K562 (cell line): ENCODE measurements around the gene KIF5C. TPM values are rescaled to one million over a fixed set of nuclear protein-coding genes. Genes with fewer than 3 reads are reported as not detected.
A peak's percentile ranks its signal among the peaks of the same experiment; 100 is the strongest.

Experiments
- ATAC-seq: fragments of 200-7000 bp; cut with Tn5 transposase; 3 replicates; pipeline ENCODE4 v1.9.1; 2020; ENCODE audit warnings: moderate library complexity
- BruUV-seq: library from RNA; stranded (reverse); fragments of 400-500 nt; replicated peaks from 2 replicates; lab custom pipeline; 2021; lab: Mats Ljungman, UMichigan
- CTCF ChIA-PET: fragments of 300-600 bp; formaldehyde crosslinking; extraction: SDS; loops from one replicate; lab custom pipeline; 2021; ENCODE audit warnings: low intra/inter-chr PET ratio; lab: Yijun Ruan, JAX
- POLR2A ChIA-PET: fragments of 300-600, 350-650 bp; sonication (Branson Sonifier 250); formaldehyde crosslinking; extraction: SDS; loops from one replicate; lab custom pipeline; 2021; ENCODE audit warnings: antibody characterized with exemption, inconsistent platforms; lab: Yijun Ruan, JAX
- DNase-seq, 4 experiments: peaks; one replicate each; pipeline versions ENCODE4 v3.0.0 to v3.0.0-alpha.2; 2011 to 2018; ENCODE audit warnings: low spot score in 3 of 4, mixed read lengths in 3 of 4; ENCODE audit errors: extremely low read depth in 1 of 4
- FAIRE-seq: peaks from 2 replicates; lab custom pipeline; 2011; peaks lifted over from hg19 to GRCh38; lab: Jason Lieb, UNC
- H2AFZ ChIP-seq: 2 replicates; pipeline ENCODE4 v1.6.0; 2011; ENCODE audit warnings: low read depth, low read length, control low read depth, inconsistent platforms
- H3K27ac ChIP-seq: fragments of 200-600 bp; 3 replicates; pipeline ENCODE4 v1.8.0; 2011; ENCODE audit warnings: low read depth, mild to moderate bottlenecking, control low read depth, inconsistent platforms, low read length, moderate library complexity, mixed read lengths; ENCODE audit errors: extremely low read depth
- H3K27me3 ChIP-seq, 2 experiments: fragments of 300-600 bp in 1 of 2; 2 replicates in 1 of 2; 3 replicates in 1 of 2; pipeline versions ENCODE4 v1.6.0 to v1.8.0; 2011; ENCODE audit warnings: inconsistent platforms in 2 of 2, low read length in 2 of 2, mild to moderate bottlenecking in 1 of 2, mixed read lengths in 1 of 2, moderate library complexity in 1 of 2; ENCODE audit not compliant: control insufficient read depth in 2 of 2, insufficient read depth in 2 of 2
- H3K36me3 ChIP-seq: fragments of 300-600 bp; 3 replicates; pipeline ENCODE4 v1.8.0; 2011; ENCODE audit warnings: mild to moderate bottlenecking, low read length, inconsistent platforms; ENCODE audit not compliant: control insufficient read depth, insufficient read depth
- H3K4me1 ChIP-seq, 2 experiments: fragments of 200-600 bp in 1 of 2; replicated peaks in 1 of 2; 2 replicates in 1 of 2; 3 replicates in 1 of 2; pipeline versions ENCODE4 v1.5.1 to v1.8.0; 2011; ENCODE audit warnings: inconsistent platforms in 2 of 2, low read length in 2 of 2, mild to moderate bottlenecking in 1 of 2, mixed read lengths in 1 of 2, moderate library complexity in 1 of 2; ENCODE audit not compliant: control insufficient read depth in 2 of 2, insufficient read depth in 2 of 2
- H3K4me2 ChIP-seq: 2 replicates; pipeline ENCODE4 v1.6.1; 2011; ENCODE audit warnings: low read length, control low read depth, inconsistent platforms, mixed read lengths; ENCODE audit not compliant: insufficient read depth
- H3K4me3 ChIP-seq: fragments of 200-600 bp; sonication (generic), shearing (Covaris generic); 2 replicates; pipeline ENCODE4 v1.5.1; 2016; ENCODE audit warnings: control low read depth, inconsistent platforms
- H3K79me2 ChIP-seq: fragments of 200-600 bp; 3 replicates; pipeline ENCODE4 v1.8.0; 2011; ENCODE audit warnings: low read length, inconsistent platforms; ENCODE audit not compliant: control insufficient read depth, insufficient read depth
- H3K9ac ChIP-seq, 2 experiments: 2 replicates each; pipeline versions ENCODE4 v1.6.0 to v1.6.1; 2011; ENCODE audit warnings: low read depth in 2 of 2, low read length in 2 of 2, control low read depth in 1 of 2, inconsistent platforms in 1 of 2, mild to moderate bottlenecking in 1 of 2, mixed read lengths in 1 of 2; ENCODE audit not compliant: insufficient read depth in 1 of 2
- H3K9me1 ChIP-seq: one replicate; pipeline ENCODE4 v1.6.0; 2011; ENCODE audit warnings: inconsistent platforms, mild to moderate bottlenecking, low read length, moderate library complexity; ENCODE audit not compliant: control insufficient read depth, insufficient read depth
- H3K9me3 ChIP-seq: replicated peaks from 2 replicates; pipeline ENCODE4 v1.5.1; 2011; ENCODE audit warnings: low read depth, low read length, inconsistent platforms; ENCODE audit not compliant: control insufficient read depth, insufficient read depth
- H4K20me1 ChIP-seq: replicated peaks from 2 replicates; pipeline ENCODE4 v1.6.1; 2011; ENCODE audit warnings: low read length, inconsistent platforms, mixed read lengths; ENCODE audit not compliant: control insufficient read depth, insufficient read depth
- EGR1 ChIP-seq: fragments of 450-650 bp; conservative IDR thresholded peaks from 2 replicates; pipeline ENCODE4 v1.6.1; 2017; ENCODE audit warnings: mild to moderate bottlenecking
- MTF1 ChIP-seq: fragments of 250-450 bp; sonication (Bioruptor Pico); IDR thresholded peaks from 2 replicates; pipeline ENCODE4 v1.9.0; 2021; ENCODE audit warnings: moderate library complexity, mild to moderate bottlenecking, inconsistent platforms, borderline replicate concordance
- SPI1 ChIP-seq: IDR thresholded peaks from 2 replicates; pipeline ENCODE4 v1.6.1; 2011; ENCODE audit warnings: low read depth, low read length, control low read depth, borderline replicate concordance
- WGBS: fragments of 100-300 bp; shearing (Covaris generic); methylation state at CpG from one replicate; pipeline ENCODE4 v1.1.6; 2016; ENCODE audit warnings: low coverage, mixed read lengths; ENCODE audit not compliant: insufficient coverage; ENCODE audit errors: missing lambda C conversion rate; 5-methylcytosine and 5-hydroxymethylcytosine counted together
- in situ Hi-C: fragments of 300-500 bp; cut with MboI; formaldehyde crosslinking; loops from 4 replicates; pipeline ENCODE4 v1.15.0; 2018; ENCODE audit warnings: inconsistent platforms, mixed read lengths
- intact Hi-C: fragments of 100-400 bp; cut with micrococcal nuclease; formaldehyde crosslinking; loops from 2 replicates; pipeline ENCODE4 v1.14.2; 2022
- polyA plus RNA-seq, 8 experiments: library from polyadenylated mRNA; depleted of rRNA in 4 of 8; stranded (reverse) in 5 of 8; unstranded in 3 of 8; fragments of >200 nt; fragmentation: Nextera tagmentation in 2 of 8; fragmentation: Illumina TruSeq in 1 of 8; extraction: Ambion mirVana in 2 of 8; extraction: Trizol in 1 of 8; gene quantifications; 2 replicates each; pipeline versions ENCODE4 v1.2.1 to v1.2.3, GENCODE V29; 2011 to 2014; ENCODE audit warnings: inconsistent platforms in 1 of 8, missing spikeins in 1 of 8
- total RNA-seq, 7 experiments: library from RNA; depleted of rRNA in 6 of 7; stranded (reverse); fragments of >200 nt in 6 of 7; fragmentation: Illumina TruSeq in 2 of 7; extraction: Trizol in 2 of 7; gene quantifications; 2 replicates each; pipeline versions ENCODE4 v1.2.1 to v1.2.3, GENCODE V29; 2011 to 2021; ENCODE audit warnings: low replicate concordance in 1 of 7

KIF5C gene
- total and polyA plus RNA-seq, 9 of the 15 experiments (the other 6 are each of a cell fraction or from before 2014, with no cell fraction given), result 0.01 to 0.09 (median 0.01) TPM; not detected in 6

- TF ChIP-seq MTF1 (CRISPR knock-in tag), result no peak
These were observed 88.4 kb downstream of the KIF5C start (continued) for GRCh38 chr2:148963461-148963860.

DNA sequence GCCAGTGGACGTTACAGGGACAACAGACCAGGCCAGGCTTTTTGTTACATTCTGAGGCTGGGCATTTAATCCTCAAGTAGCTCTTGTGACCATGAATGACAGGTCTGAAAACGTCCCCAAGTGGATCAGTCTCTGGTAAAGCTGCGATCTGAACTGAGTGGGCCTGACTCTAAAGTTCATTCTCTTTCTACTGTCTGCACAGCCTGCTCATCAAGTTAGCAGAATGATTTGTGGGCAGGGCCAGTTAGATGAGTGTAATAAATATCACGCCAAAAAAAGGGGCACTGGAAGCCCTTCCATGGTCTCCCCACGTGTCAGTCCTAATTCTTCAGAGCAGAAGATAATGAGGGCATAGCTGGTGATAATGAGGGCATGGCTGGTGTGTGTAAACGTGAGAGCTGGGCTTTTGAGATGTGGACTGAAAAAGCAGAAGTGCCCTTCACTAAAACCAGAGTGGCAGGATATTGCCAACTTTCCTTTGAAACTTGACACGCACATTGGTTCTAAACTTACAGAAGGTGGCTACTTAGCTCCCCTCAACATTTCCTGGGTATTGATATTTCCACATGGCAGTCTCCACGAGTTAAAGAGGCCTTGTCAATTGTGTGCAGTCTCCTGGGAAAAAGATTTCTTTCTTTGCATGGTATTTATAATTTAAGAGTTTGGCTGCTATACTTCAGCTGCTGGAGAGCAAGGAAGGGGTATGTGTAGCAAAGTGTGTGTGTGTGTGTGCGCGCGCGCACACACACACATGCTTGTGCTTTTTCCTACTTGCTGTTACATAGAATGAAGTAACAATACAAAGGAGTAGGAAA is 90.8 kb downstream of the KIF5C start:
- intact Hi-C loops (no loop called here), in situ Hi-C loops (no loop called here)
- no peak overlapping the region for H3K4me3 ChIP-seq
- H3K9me3 ChIP-seq, result no peaks in the 10 kb centered on the region
- ATAC-seq (peak; percentile 23; the same call in 1 of the 3 replicates), FAIRE-seq (no peak), DNase-seq (no peak)
- no peaks in the 10 kb centered on the region for H3K9me1 ChIP-seq
- no peak overlapping the region for H2AFZ ChIP-seq
- no TSS peak for BruUV-seq
- ChIA-PET POLR2A (interaction anchor here (0.6 kb wide), 1 partner anchor 95 kb away, joined by 3 read pairs; no protein-coding TSS in a partner anchor), CTCF (no interaction called here)
- WGBS, result 32% methylated on average over 12 of the region's 12 CpGs
- no peaks in the 10 kb centered on the region for H4K20me1 ChIP-seq
- no peak overlapping the region for H3K27ac ChIP-seq
- H3K9ac ChIP-seq, result no peak overlapping the region
- no peak overlapping the region for H3K4me2 ChIP-seq
- H3K4me1 ChIP-seq, result no peaks in the 10 kb centered on the region
- H3K36me3 ChIP-seq, result no peaks in the 10 kb centered on the region
- no peaks in the 10 kb centered on the region for H3K79me2 ChIP-seq
- TF ChIP-seq SPI1, result peak; percentile 70; the same call in 1 of the 2 replicates
- TF ChIP-seq EGR1, result no peak
- H3K27me3 ChIP-seq, result peaks cover 0 to 11% of the 10 kb centered on the region in 2 experiments; a peak in 2 of 5 replicates
